HPDE6-E6E7 (cell line): ENCODE data around the gene MPST.

Experiments used
- DNase-seq: peaks from one replicate; pipeline ENCODE4 v3.0.0; 2011; ENCODE audit warnings: missing footprints; ENCODE audit errors: extremely low spot score

MPST gene

GRCh38 chr22:37000676-37001534, 18.6 kb upstream of the MPST start:
- no peak for DNase-seq

- DNase-seq: no peak
Observed at GRCh38 chr22:37001826-37002225, 17.7 kb upstream of the MPST start.

- DNase-seq: no peak
Observed at GRCh38 chr22:37002633-37003032, 16.9 kb upstream of the MPST start.

DNA sequence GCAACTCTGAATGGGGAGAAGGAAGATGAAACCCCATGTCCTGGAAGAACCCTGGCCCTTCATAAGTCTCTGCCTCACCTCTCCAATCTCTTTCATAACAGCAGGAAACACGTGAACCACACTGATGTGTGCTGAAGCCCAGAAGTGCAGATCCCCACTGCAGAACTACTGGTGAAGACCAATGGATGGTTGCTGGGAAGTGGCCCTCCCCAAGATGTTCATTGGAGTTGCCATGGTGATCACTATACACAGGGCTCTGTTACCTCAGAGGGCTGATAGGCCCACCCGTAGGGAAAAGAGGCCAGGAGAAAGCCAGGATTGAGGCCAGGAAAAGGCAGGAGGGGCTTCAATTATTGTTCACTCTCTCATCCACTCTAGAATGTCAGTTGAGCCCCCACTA, 11.9 kb upstream of the MPST start:
- no peak for DNase-seq

DNA sequence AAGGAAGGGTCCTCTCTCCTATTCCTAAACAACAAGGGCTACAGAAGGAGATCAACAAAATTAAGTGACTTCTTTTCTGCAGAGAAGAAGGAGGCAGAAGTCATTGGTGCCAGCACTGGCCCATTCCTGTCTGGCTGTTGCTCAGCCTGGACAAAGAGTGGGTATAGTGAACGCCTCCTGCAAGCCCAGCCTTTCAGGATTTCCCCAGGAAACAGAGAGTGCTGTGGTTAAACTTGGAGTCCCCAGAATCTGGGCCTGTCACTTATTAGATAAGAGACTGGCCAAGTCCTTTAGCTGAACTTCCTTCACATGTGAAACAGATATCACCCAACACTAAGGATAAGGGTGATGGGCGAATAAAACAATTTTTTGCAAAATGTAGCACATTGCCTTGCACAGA, 11.2 kb upstream of the MPST start:
- no peak for DNase-seq

DNA sequence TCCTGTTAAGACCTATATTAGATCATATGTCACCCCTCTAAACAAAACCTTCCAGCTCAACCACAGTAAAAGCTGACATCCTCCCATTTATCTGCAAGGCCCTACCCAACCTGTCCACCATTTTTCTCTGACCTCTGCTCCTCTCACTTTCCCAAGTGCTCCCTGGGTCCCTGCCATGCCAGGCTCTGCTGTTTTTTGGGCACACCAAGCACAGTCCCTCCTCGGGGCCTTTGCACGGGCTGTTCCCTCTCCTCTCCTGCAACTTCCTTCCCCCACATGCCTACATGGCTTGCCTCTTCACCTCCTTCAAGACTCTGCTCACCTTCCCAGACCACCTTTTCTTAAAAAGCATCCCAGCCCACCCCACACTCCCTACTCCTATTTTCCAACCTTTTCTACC, 10.1 kb upstream of the MPST start:
- no peak for DNase-seq

- no peak for DNase-seq
Observed at GRCh38 chr22:37010174-37010573, 9.4 kb upstream of the MPST start.

DNA sequence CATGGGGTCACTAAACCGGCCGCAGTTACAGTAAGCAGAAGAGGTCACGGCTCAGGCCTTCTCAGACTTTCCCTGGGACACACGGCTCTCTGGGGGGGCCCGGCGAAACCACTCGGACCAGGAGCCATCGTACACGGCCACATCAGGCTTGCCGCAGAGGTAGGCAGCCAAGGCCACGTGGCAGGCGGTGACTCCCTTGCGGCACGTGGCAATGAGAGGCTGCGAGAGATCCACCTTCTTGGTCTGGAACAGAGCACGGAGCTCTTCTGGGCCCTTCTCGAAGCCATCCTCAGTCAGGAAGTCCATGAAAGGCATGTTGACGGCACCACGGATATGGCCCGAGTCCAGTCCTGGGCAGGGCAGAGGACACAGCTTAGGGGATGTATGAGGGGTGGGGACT, 8.6 kb upstream of the MPST start:
- no peak for DNase-seq

DNA sequence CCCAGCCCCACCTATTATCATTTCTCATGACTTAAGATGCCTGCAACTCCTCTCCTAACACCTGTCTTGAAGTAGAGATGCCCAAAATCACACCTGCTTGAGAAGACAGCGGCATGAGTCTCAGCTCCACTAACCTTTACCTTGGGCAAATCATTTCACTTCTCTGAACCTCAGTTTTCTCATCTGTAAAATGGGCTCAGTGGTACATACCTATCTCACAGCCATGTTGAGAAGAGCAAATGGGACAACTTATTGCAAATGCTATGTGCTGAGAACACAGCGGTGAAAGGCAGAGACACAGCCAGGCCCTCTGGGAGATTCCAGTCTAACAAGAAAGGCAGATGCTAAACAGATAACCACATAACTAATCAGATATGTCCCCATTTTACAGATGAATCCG, 8.1 kb upstream of the MPST start:
- DNase-seq: no peak

GRCh38 chr22:37012262-37012904, 7.2 kb upstream of the MPST start:
- no peak for DNase-seq

DNA sequence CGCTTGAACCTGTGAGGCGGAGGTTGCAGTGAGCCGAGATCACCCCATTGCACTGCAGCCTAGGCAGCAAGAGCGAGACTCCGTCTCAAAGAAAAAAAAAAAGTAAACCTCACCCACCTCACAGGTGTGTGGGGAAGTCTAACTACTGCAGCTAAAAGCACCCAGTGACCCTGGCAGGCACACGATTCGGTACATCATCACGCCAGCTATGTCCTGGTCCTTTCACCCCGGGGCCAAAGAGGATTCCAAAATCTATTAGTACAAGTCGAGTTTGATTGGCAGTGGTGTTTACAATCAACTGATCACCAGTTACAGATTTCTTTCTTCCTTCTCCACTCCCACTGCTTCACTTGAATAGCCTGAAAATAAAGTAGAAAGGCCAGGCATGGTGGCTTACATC, 6.6 kb upstream of the MPST start:
- DNase-seq: no peak

- no peak for DNase-seq
Observed at GRCh38 chr22:37014415-37014806, 5.1 kb upstream of the MPST start.

DNA sequence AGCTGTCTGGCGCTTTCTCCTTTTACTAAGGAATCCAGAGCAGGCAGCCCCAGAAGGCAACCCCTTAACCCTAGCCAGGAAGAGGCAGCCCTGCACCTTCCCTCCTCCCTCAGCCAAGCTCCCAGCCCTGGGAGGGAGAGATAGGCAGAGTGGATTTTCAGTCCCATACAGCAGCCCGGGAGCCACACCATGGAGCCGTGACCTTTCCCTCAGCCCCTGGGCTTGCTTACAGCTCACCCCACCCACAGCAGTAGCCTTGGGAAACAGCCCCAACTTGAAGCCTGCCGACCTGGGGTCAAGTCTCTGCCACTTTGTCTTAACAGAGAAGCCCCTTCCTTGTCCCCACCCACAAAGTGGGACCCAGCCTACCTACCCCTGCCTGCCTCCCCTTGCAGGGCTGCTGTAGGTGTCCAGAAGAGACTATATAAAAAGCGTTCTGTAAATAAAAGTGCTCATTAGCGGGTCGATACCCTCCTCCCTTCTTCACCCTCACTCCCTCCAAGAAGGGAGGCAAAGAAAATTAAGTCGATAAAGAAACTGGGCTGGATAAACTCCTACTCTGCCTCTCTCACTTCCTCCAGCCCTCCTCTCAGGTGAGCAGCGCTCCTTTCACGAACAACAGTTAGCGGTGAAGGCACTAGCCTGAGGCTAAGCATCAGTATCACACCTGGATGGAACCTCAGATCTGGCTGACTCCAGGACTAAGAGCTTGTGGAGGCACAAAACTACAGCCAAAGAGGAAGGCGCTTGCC, 4.5 kb upstream of the MPST start:
- no peak for DNase-seq

GRCh38 chr22:37015587-37015878, 4.0 kb upstream of the MPST start:
- DNase-seq: no peak

- no peak for DNase-seq
Observed at GRCh38 chr22:37016134-37016910, 3.2 kb upstream of the MPST start.

DNA sequence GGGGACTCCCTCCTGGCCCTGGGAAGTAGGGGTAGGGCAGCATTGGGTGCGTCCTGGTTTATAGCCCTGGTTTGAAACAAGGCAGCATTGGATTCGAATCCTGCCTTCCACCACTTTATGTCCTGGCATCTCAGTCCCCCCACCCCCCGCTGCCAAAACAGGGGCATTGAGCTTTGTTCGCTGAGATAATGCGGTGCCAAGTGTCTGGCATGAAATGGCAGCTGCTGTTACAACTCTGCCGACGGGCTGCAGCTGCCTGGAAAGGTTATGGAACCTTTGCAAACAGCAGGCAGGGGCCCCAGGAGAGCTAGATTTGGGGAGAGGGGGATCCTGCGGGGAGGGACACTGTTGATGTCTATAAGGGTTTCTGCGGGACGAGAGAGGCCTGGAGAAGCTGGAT, 2.2 kb upstream of the MPST start:
- DNase-seq: no peak

DNA sequence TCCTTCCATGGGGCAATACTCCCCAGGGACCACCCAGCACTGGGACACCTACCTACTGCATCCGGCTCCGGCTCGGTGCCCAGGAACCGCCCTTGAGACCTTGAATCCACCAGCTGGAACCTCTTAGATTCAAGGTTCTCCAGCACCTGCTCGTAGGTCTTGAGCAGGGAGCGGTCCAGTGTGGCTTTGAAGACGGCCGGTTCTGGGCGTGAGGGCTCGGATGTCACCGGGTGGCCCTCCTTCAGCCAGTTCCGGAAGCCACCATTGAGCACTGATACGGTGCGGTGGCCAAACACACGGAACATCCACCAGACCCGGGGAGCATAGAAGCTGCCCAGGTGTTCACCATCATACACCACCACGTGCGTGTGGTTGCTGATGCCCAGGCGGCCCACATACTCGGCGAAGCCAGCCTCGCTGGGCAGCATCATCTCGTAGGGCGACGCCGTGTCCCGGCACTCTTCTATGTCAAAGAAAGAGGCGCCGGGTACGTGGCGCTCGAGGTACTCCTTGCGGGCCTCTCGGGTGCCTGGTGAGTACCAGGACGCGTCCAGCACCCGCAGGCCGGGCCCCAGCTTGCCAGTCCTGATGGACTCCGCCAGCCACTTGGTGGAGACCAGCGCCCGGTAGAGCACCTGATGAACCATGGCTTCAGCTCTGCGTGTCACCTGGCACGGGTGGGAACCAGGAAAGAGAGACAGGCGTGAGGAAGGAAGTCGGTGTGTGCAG, 1.3 kb upstream of the MPST start:
- DNase-seq: no peak

GRCh38 chr22:37018815-37019308, 680 bp upstream of the MPST start:
- peak; percentile 5 for DNase-seq

DNA sequence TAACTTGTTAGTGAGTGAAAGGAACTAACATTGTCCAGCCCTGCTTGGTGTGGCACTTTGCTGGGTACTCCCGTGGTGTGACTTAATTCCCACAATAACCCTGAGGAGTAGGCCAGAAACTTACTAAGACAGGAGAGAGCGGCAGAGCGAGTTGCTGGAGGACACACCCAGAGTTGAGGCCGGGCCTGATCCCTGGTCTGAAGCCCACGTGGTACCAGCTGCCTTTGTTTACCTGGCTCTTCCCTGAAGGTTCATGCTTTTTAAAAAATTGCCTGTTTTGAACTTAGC, 594 bp downstream of the MPST start:
- peak; percentile 25 for DNase-seq

GRCh38 chr22:37021041-37021440, 1.5 kb downstream of the MPST start:
- no peak for DNase-seq

- no peak for DNase-seq
Observed at GRCh38 chr22:37021710-37022482, 2.4 kb downstream of the MPST start.
